ENCODE results near the gene MCTP2. TPM values are rescaled to one million over a fixed set of nuclear protein-coding genes. Genes with fewer than 3 reads are reported as not detected.

MCTP2 gene
- total RNA-seq, 1 experiment from 2014 or later = 1.3 TPM

DNA sequence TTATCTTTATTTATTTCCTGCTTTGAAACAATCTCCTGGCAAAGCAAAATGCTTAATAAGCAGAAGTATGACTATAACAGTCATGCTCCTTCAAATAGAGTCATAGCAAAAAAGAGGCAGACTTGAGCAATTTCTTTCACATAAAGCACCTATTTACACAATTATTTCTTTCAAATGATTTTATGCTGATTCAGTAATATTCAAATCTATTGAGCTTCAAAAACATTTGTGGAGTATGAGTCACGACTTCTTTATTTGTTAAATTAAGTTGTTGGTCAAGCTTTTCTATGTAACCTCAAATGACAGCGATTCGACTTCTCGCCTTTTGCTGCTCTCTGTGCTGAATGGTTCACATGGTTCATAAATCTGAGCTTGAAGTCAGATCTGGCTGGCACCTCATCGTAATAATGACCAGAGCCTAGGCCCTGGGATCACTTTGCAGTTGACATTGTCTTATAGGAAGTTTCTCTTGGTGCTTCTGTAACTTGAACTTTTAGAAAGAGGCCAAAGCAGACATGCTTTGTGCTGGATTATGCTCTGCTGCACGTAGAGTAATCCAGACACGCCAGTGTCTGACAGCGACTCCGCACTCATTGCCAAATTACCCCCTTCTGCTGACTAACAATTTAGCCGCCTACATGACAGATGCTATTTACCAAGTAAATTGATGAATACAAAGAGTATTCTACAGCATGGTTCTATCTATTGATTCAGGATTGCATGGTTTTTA is 139.0 kb downstream of the MCTP2 start:
- Histone ChIP-seq H4K91ac (ENCODE audit: insufficient read length, low read depth, low read length) (no peak overlapping the region), H3K27ac (ENCODE audit: insufficient read length, low read depth, low read length) (no peak overlapping the region), H3K79me2 (ENCODE audit: insufficient read depth, low read length) (no peaks in the 10 kb centered on the region), H3K18ac (ENCODE audit: insufficient read length, low read depth, low read length) (no peak overlapping the region), H4K5ac (ENCODE audit: insufficient read length, low read depth, low read length) (no peak overlapping the region), H3T11ph (ENCODE audit: low read length) (no peak overlapping the region), H3K23me2 (ENCODE audit: insufficient read length, low read depth, low read length, poor library complexity, severe bottlenecking) (no peaks in the 10 kb centered on the region), H4K8ac (replicated peaks; ENCODE audit: insufficient read length, low read depth, low read length) (no peak overlapping the region), H3K9me3 (ENCODE audit: control insufficient read depth, low read depth, low read length) (no peaks in the 10 kb centered on the region), H4K20me1 (ENCODE audit: control insufficient read depth, insufficient read depth, insufficient read length) (no peaks in the 10 kb centered on the region), H3K4ac (ENCODE audit: low read depth, low read length) (no peak overlapping the region), H3K4me1 (ENCODE audit: insufficient read depth, low read length) (no peaks in the 10 kb centered on the region; the same call in 1 of the 2 replicates), H2BK12ac (ENCODE audit: insufficient read length, low read depth, low read length) (no peak overlapping the region), H2AK5ac (ENCODE audit: insufficient read length, low read length) (no peak overlapping the region), H3K9ac (ENCODE audit: extremely low read depth, insufficient read length, low read length) (no peak overlapping the region), H2BK20ac (ENCODE audit: low read depth, low read length, poor library complexity, severe bottlenecking) (no peak overlapping the region), H2AFZ (ENCODE audit: low read length) (no peak overlapping the region), H3K23ac (ENCODE audit: insufficient read length, low read depth, low read length) (no peak overlapping the region), H2BK15ac (ENCODE audit: low read depth, low read length) (no peak overlapping the region), H3K14ac (ENCODE audit: insufficient read depth, low read length) (no peak overlapping the region), H3K27me3 (ENCODE audit: insufficient read depth, low read length) (no peaks in the 10 kb centered on the region), H3K4me2 (ENCODE audit: insufficient read depth, insufficient read length, low read length) (no peak overlapping the region), H3K56ac (ENCODE audit: insufficient read length, low read depth, low read length) (no peak overlapping the region), H2BK120ac (ENCODE audit: low read depth, low read length, poor library complexity, severe bottlenecking) (no peak overlapping the region), H3K79me1 (ENCODE audit: insufficient read depth, low read depth, low read length, poor library complexity, severe bottlenecking) (no peaks in the 10 kb centered on the region), H2BK5ac (ENCODE audit: insufficient read length, low read length) (no peak overlapping the region)
- Mint-ChIP-seq H3K27ac (no peak overlapping the region), H3K36me3 (ENCODE audit: insufficient read depth in 1 of 3, low read depth in 3 of 3) (no peaks in the 10 kb centered on the region), H3K4me3 (no peak overlapping the region), H3K9me3 (no peaks in the 10 kb centered on the region), H3K27me3 (ENCODE audit: low read depth) (no peaks in the 10 kb centered on the region), H3K4me1 (peaks cover 0 to 2% of the 10 kb centered on the region in 2 experiments; a peak in 1 of 4 replicates)
- DNase-seq = no peak
- WGBS (ENCODE audit: extremely low coverage, insufficient read length, low lambda C conversion rate) = no CpG with 5 or more reads among the region's 10 CpGs
- TF ChIP-seq, protein P1, sequence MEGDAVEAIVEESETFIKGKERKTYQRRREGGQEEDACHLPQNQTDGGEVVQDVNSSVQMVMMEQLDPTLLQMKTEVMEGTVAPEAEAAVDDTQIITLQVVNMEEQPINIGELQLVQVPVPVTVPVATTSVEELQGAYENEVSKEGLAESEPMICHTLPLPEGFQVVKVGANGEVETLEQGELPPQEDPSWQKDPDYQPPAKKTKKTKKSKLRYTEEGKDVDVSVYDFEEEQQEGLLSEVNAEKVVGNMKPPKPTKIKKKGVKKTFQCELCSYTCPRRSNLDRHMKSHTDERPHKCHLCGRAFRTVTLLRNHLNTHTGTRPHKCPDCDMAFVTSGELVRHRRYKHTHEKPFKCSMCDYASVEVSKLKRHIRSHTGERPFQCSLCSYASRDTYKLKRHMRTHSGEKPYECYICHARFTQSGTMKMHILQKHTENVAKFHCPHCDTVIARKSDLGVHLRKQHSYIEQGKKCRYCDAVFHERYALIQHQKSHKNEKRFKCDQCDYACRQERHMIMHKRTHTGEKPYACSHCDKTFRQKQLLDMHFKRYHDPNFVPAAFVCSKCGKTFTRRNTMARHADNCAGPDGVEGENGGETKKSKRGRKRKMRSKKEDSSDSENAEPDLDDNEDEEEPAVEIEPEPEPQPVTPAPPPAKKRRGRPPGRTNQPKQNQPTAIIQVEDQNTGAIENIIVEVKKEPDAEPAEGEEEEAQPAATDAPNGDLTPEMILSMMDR (conservative IDR thresholded peaks at IDR 0.05) = no peak

Data from H9 (cell line).